DND-41 (cell line): ENCODE measurements around the gene IL2.

Source experiments
- ATAC-seq: fragments of 200-7000 bp; cut with Tn5 transposase; 3 replicates; pipeline ENCODE4 v1.9.1; 2021; ENCODE audit warnings: low read depth; ENCODE audit not compliant: insufficient read depth
- DNase-seq: peaks from one replicate; pipeline ENCODE4 v3.0.0-alpha.2; 2020
- H2AFZ ChIP-seq: 2 replicates; pipeline ENCODE4 v1.6.0; 2012; ENCODE audit warnings: low read depth, low read length
- H3K27ac ChIP-seq: 2 replicates; pipeline ENCODE4 v1.5.1; 2012; ENCODE audit warnings: low read length, inconsistent platforms
- H3K27me3 ChIP-seq: fragments of 200-600 bp; sonication (generic); 2 replicates; pipeline ENCODE4 v1.6.0; 2012; ENCODE audit warnings: low read length, mild to moderate bottlenecking, inconsistent platforms; ENCODE audit not compliant: insufficient read depth, poor library complexity
- H3K36me3 ChIP-seq: 2 replicates; pipeline ENCODE4 v1.5.1; 2012; ENCODE audit warnings: low read length, inconsistent platforms; ENCODE audit not compliant: insufficient read depth
- H3K4me1 ChIP-seq: 2 replicates; pipeline ENCODE4 v1.5.1; 2012; ENCODE audit warnings: mild to moderate bottlenecking, low read length; ENCODE audit not compliant: insufficient read depth
- H3K4me2 ChIP-seq: 2 replicates; pipeline ENCODE4 v1.6.0; 2012; ENCODE audit warnings: mild to moderate bottlenecking, moderate library complexity, low read length, inconsistent platforms; ENCODE audit not compliant: insufficient read depth
- H3K4me3 ChIP-seq, 2 experiments: fragments of 200-600 bp in 1 of 2; shearing (Covaris generic) in 1 of 2; 2 replicates each; pipeline ENCODE4 v1.5.1; 2012 to 2016; ENCODE audit warnings: inconsistent platforms in 2 of 2, low read length in 2 of 2, mild to moderate bottlenecking in 2 of 2, low read depth in 1 of 2, moderate library complexity in 1 of 2
- H3K79me2 ChIP-seq: 2 replicates; pipeline ENCODE4 v1.6.0; 2012; ENCODE audit warnings: low read length, inconsistent platforms; ENCODE audit not compliant: insufficient read depth
- H3K9ac ChIP-seq: 2 replicates; pipeline ENCODE4 v1.6.0; 2012; ENCODE audit warnings: low read depth, mild to moderate bottlenecking, inconsistent platforms, low read length, moderate library complexity
- H3K9me3 ChIP-seq: 2 replicates; pipeline ENCODE4 v1.5.1; 2012; ENCODE audit warnings: low read length, moderate library complexity, mild to moderate bottlenecking, inconsistent platforms; ENCODE audit not compliant: insufficient read depth, severe bottlenecking
- H4K20me1 ChIP-seq: 2 replicates; pipeline ENCODE4 v1.6.0; 2012; ENCODE audit warnings: low read length; ENCODE audit not compliant: insufficient read depth
- EZH2 ChIP-seq: IDR thresholded peaks from 3 replicates; pipeline ENCODE4 v1.6.1; 2012; ENCODE audit warnings: borderline replicate concordance, low read depth, mild to moderate bottlenecking, moderate library complexity, low read length, inconsistent platforms; ENCODE audit not compliant: severe bottlenecking
- TF ChIP-seq, protein P1 (sequence below): IDR thresholded peaks from 2 replicates; pipeline ENCODE4 v1.5.1; 2012; ENCODE audit warnings: borderline replicate concordance, low read length, moderate library complexity, mild to moderate bottlenecking; ENCODE audit not compliant: poor library complexity, severe bottlenecking; ENCODE audit errors: extremely low read depth

IL2 gene

DNA sequence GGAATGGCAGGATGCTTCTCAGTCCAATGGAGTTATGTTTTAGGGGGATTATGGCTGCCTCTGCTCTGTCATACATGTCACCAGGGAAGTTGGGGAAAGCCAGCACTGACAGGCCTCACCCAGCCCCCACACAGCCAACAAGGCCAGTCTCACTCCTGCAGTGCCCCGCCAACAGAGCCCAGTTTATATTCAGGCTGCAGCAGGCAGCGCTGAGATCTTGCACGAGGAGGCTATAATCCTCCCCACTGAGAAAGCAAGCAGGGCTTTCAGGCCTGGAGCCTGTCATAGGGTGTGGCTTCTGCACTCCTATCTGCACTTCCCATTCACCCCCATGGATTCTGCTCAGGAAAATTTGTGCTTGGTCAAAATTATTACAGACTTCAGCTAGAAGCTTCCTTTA, 52.7 kb downstream of the IL2 start:
- TF ChIP-seq EZH2, result no peak
- TF ChIP-seq, protein P1, sequence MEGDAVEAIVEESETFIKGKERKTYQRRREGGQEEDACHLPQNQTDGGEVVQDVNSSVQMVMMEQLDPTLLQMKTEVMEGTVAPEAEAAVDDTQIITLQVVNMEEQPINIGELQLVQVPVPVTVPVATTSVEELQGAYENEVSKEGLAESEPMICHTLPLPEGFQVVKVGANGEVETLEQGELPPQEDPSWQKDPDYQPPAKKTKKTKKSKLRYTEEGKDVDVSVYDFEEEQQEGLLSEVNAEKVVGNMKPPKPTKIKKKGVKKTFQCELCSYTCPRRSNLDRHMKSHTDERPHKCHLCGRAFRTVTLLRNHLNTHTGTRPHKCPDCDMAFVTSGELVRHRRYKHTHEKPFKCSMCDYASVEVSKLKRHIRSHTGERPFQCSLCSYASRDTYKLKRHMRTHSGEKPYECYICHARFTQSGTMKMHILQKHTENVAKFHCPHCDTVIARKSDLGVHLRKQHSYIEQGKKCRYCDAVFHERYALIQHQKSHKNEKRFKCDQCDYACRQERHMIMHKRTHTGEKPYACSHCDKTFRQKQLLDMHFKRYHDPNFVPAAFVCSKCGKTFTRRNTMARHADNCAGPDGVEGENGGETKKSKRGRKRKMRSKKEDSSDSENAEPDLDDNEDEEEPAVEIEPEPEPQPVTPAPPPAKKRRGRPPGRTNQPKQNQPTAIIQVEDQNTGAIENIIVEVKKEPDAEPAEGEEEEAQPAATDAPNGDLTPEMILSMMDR, result no peak
- no peaks in the 10 kb centered on the region for H3K9me3 ChIP-seq
- no peaks in the 10 kb centered on the region for H3K4me1 ChIP-seq
- no peaks in the 10 kb centered on the region for H3K79me2 ChIP-seq
- H4K20me1 ChIP-seq, result no peaks in the 10 kb centered on the region
- no peaks in the 10 kb centered on the region for H3K27me3 ChIP-seq
- no peak overlapping the region for H3K4me2 ChIP-seq
- no peak overlapping the region for H3K4me3 ChIP-seq
- DNase-seq (no peak), ATAC-seq (no peak)
- H2AFZ ChIP-seq, result no peak overlapping the region
- no peaks in the 10 kb centered on the region for H3K36me3 ChIP-seq
- no peak overlapping the region for H3K9ac ChIP-seq
- H3K27ac ChIP-seq, result no peak overlapping the region
